Endothelial cell of umbilical vein (primary cell): ENCODE measurements around the gene DNAJC22. TPM values are rescaled to one million over a fixed set of nuclear protein-coding genes. Genes with fewer than 3 reads are reported as not detected.

Experiments
- BruUV-seq: library from RNA; stranded (reverse); fragments of 400-500 nt; replicated peaks from 2 replicates; lab custom pipeline; 2021; lab: Mats Ljungman, UMichigan
- CTCF ChIA-PET: fragments of 300-600, 350-600 bp; sonication (Branson Sonifier 250); formaldehyde crosslinking; loops from one replicate; lab custom pipeline; 2021; ENCODE audit warnings: antibody characterized with exemption, inconsistent platforms; lab: Charles Lee
- POLR2A ChIA-PET: fragments of 300-600, 350-600 bp; sonication (Branson Sonifier 250); formaldehyde crosslinking; loops from one replicate; lab custom pipeline; 2021; ENCODE audit warnings: antibody characterized with exemption, inconsistent platforms; lab: Charles Lee
- DNase-seq: peaks from one replicate; pipeline ENCODE4 v3.0.0-alpha.2; 2011; ENCODE audit warnings: low read depth, low spot score
- FAIRE-seq: peaks from 2 replicates; lab custom pipeline; 2011; peaks lifted over from hg19 to GRCh38; lab: Jason Lieb, UNC
- H2AFZ ChIP-seq: 2 replicates; pipeline ENCODE4 v1.6.0; 2012; ENCODE audit warnings: low read depth, low read length, control low read depth, inconsistent platforms
- H3K27ac ChIP-seq: 2 replicates; pipeline ENCODE4 v1.5.1; 2011; ENCODE audit warnings: low read depth, mild to moderate bottlenecking, control low read depth, low read length, moderate library complexity; ENCODE audit not compliant: insufficient read depth
- H3K27me3 ChIP-seq, 2 experiments: 2 replicates each; pipeline versions ENCODE4 v1.6.0 to v1.6.1; 2011; ENCODE audit warnings: low read length in 2 of 2, mixed read lengths in 1 of 2; ENCODE audit not compliant: control insufficient read depth in 2 of 2, insufficient read depth in 2 of 2
- H3K36me3 ChIP-seq, 2 experiments: 2 replicates in 1 of 2; 3 replicates in 1 of 2; pipeline ENCODE4 v1.5.1; 2011; ENCODE audit warnings: low read length in 2 of 2, mild to moderate bottlenecking in 1 of 2, moderate library complexity in 1 of 2; ENCODE audit not compliant: control insufficient read depth in 2 of 2, insufficient read depth in 2 of 2; ENCODE audit errors: extremely low read depth in 1 of 2
- H3K4me1 ChIP-seq: 3 replicates; pipeline ENCODE4 v1.5.1; 2011; ENCODE audit warnings: mild to moderate bottlenecking, low read length; ENCODE audit not compliant: control insufficient read depth, insufficient read depth; ENCODE audit errors: extremely low read depth
- H3K4me2 ChIP-seq: 2 replicates; pipeline ENCODE4 v1.6.1; 2011; ENCODE audit warnings: low read length, control low read depth, mixed read lengths; ENCODE audit not compliant: insufficient read depth
- H3K4me3 ChIP-seq, 3 experiments: fragments of 200-600 bp in 1 of 3; sonication (generic), shearing (Covaris generic) in 1 of 3; replicated peaks in 1 of 3; 2 replicates each; pipeline ENCODE4 v1.5.1; 2011 to 2016; ENCODE audit warnings: control low read depth in 3 of 3, low read length in 3 of 3, mild to moderate bottlenecking in 2 of 3, inconsistent platforms in 1 of 3, low read depth in 1 of 3, moderate library complexity in 1 of 3; ENCODE audit not compliant: insufficient read depth in 1 of 3
- H3K79me2 ChIP-seq: 2 replicates; pipeline ENCODE4 v1.6.0; 2012; ENCODE audit warnings: low read length, inconsistent platforms; ENCODE audit not compliant: control insufficient read depth, insufficient read depth
- H3K9ac ChIP-seq: replicated peaks from 2 replicates; pipeline ENCODE3; 2011; ENCODE audit warnings: low read length, control low read depth; ENCODE audit not compliant: insufficient read depth; ENCODE audit errors: extremely low read depth
- H3K9me1 ChIP-seq: replicated peaks from 3 replicates; pipeline ENCODE4 v1.6.0; 2011; ENCODE audit warnings: mild to moderate bottlenecking, low read length; ENCODE audit not compliant: control insufficient read depth, insufficient read depth; ENCODE audit errors: extremely low read depth
- H3K9me3 ChIP-seq: replicated peaks from 2 replicates; pipeline ENCODE4 v1.5.1; 2012; ENCODE audit warnings: low read length, inconsistent platforms; ENCODE audit not compliant: control insufficient read depth, insufficient read depth
- H4K20me1 ChIP-seq: replicated peaks from 2 replicates; pipeline ENCODE3; 2011; ENCODE audit warnings: mild to moderate bottlenecking, low read length; ENCODE audit not compliant: control insufficient read depth, insufficient read depth; ENCODE audit errors: extremely low read depth
- CTCF ChIP-seq, 2 donors: IDR thresholded peaks; 1 replicate in 1 of 2; 2 replicates in 1 of 2; pipeline ENCODE4 v1.5.1; 2011; ENCODE audit warnings: low read length in 2 of 2, mild to moderate bottlenecking in 2 of 2, moderate library complexity in 2 of 2, control low read depth in 1 of 2, inconsistent platforms in 1 of 2, low read depth in 1 of 2; ENCODE audit not compliant: insufficient read depth in 1 of 2; ENCODE audit errors: extremely low read depth in 1 of 2
- EZH2 ChIP-seq: IDR thresholded peaks from 2 replicates; pipeline ENCODE4 v1.6.1; 2012; ENCODE audit warnings: borderline replicate concordance, low read depth, mild to moderate bottlenecking, moderate library complexity, low read length, inconsistent platforms; ENCODE audit not compliant: severe bottlenecking
- FOS ChIP-seq: IDR thresholded peaks from 2 replicates; pipeline ENCODE4 v1.6.1; 2011; ENCODE audit warnings: mild to moderate bottlenecking, low read length, moderate library complexity, borderline replicate concordance; ENCODE audit not compliant: insufficient read depth
- GATA2 ChIP-seq: IDR thresholded peaks from 2 replicates; pipeline ENCODE4 v1.7.0; 2011; ENCODE audit warnings: low read depth, mild to moderate bottlenecking, moderate library complexity, mixed read lengths, low read length; ENCODE audit not compliant: insufficient read length, insufficient read depth
- JUN ChIP-seq: IDR thresholded peaks from 2 replicates; pipeline ENCODE4 v1.6.1; 2011; ENCODE audit warnings: borderline replicate concordance, low read depth; ENCODE audit not compliant: insufficient read length, insufficient read depth
- MAX ChIP-seq: IDR thresholded peaks from 2 replicates; pipeline ENCODE4 v1.6.1; 2011; ENCODE audit not compliant: insufficient read depth, insufficient read length
- MYC ChIP-seq: IDR thresholded peaks from one replicate; pipeline ENCODE4 v1.6.1; 2011; ENCODE audit warnings: mild to moderate bottlenecking, low read depth, low read length
- POLR2A ChIP-seq: IDR thresholded peaks from 2 replicates; pipeline ENCODE4 v1.6.1; 2012; ENCODE audit warnings: low read depth, mild to moderate bottlenecking, control low read depth, low read length
- POLR2AphosphoS5 ChIP-seq: IDR thresholded peaks from 2 replicates; pipeline ENCODE4 v1.6.1; 2012; ENCODE audit warnings: low read depth, mild to moderate bottlenecking, control low read depth, low read length, moderate library complexity; ENCODE audit not compliant: insufficient read depth
- dilution Hi-C: fragments of 300-500 bp; cut with MboI; formaldehyde crosslinking; loops from one replicate; pipeline ENCODE4 v1.15.0; 2019; ENCODE audit warnings: low sequenced_read_pairs; ENCODE audit not compliant: extremely low pct_ligation_motif_present
- intact Hi-C: fragments of 100-400 bp; cut with micrococcal nuclease; formaldehyde crosslinking; loops from one replicate; pipeline ENCODE4 v1.10.0; 2022
- polyA plus RNA-seq, 4 experiments: library from polyadenylated mRNA; depleted of rRNA in 3 of 4; stranded (reverse) in 3 of 4; unstranded in 1 of 4; fragments of >200 nt; gene quantifications; 2 replicates each; pipeline versions ENCODE4 v1.2.1 to v1.2.3, GENCODE V29; 2011 to 2012; ENCODE audit warnings: missing spikeins in 1 of 4
- total RNA-seq: library from RNA; stranded (reverse); gene quantifications from 2 replicates; pipeline ENCODE4 v1.2.3, GENCODE V29; 2021

DNAJC22 gene
- total and polyA plus RNA-seq, 2 donors (not counting 3 experiments of a cell fraction or from before 2014, with no cell fraction given): 1.3 to 1.4 TPM

DNA sequence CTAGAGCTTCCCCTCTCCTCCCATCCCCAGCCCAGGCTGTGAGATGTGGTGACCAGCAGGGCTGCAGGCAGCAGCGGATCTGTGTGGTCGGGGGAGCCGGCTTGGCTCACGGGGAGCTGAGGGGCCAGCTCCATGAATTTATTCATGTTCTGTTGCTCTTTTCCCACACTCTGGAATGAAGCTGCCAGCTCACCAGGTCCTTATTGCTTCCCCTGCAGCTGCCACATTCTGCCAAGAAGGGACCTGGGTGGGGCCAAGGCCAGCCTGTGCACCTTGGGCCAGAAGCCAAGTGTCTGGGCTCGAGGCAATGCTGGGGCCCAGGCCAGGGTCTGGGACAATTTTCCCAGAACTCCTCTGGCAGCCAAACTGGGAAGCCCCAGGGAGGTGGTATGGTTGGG lies 7.2 kb upstream of the DNAJC22 start:
- Histone ChIP-seq H3K9me3 (no peaks in the 10 kb centered on the region), H3K27me3 (peaks cover 57 to 73% of the 10 kb centered on the region in 2 experiments), H3K36me3 (no peaks in the 10 kb centered on the region), H3K4me2 (no peak overlapping the region), H3K4me3 (no peak overlapping the region), H3K9me1 (no peaks in the 10 kb centered on the region), H3K27ac (no peak overlapping the region), H3K79me2 (no peaks in the 10 kb centered on the region), H3K4me1 (peaks cover 12% of the 10 kb centered on the region), H2AFZ (no peak overlapping the region), H3K9ac (no peak overlapping the region), H4K20me1 (no peaks in the 10 kb centered on the region)
- POLR2A ChIA-PET: interaction anchor here (0.6 kb wide), 1 partner anchor 445 kb away, joined by 5 read pairs; no protein-coding TSS in a partner anchor
- intact Hi-C loops (no loop called here), dilution Hi-C loops (no loop called here)
- BruUV-seq: no TSS peak
- CTCF ChIA-PET: interaction anchor here (0.9 to 9.0 kb wide), 3 partner anchors 10 to 17 kb away, joined by 3 to 280 read pairs (median 5); partner anchors contain the start of gene DNAJC22
- FAIRE-seq: no peak
- TF ChIP-seq CTCF (IDR thresholded peaks at IDR 0.05; ENCODE audit: extremely low read depth in 1 of 2, insufficient read depth in 1 of 2, low read depth in 1 of 2, low read length in 2 of 2) (no peak), MYC (no peak), MAX (no peak), GATA2 (no peak), FOS (no peak), JUN (no peak), POLR2A (no peak), EZH2 (no peak), POLR2AphosphoS5 (no peak)
- no peak for DNase-seq
